Endothelial cell of umbilical vein (primary cell): ENCODE results near the gene HNRNPA2B1. TPM values are rescaled to one million over a fixed set of nuclear protein-coding genes. Genes with fewer than 3 reads are reported as not detected.

ENCODE experiments used
- BruUV-seq: library from RNA; stranded (reverse); fragments of 400-500 nt; replicated peaks from 2 replicates; lab custom pipeline; 2021; lab: Mats Ljungman, UMichigan
- CTCF ChIA-PET: fragments of 300-600, 350-600 bp; sonication (Branson Sonifier 250); formaldehyde crosslinking; loops from one replicate; lab custom pipeline; 2021; ENCODE audit warnings: antibody characterized with exemption, inconsistent platforms; lab: Charles Lee
- POLR2A ChIA-PET: fragments of 300-600, 350-600 bp; sonication (Branson Sonifier 250); formaldehyde crosslinking; loops from one replicate; lab custom pipeline; 2021; ENCODE audit warnings: antibody characterized with exemption, inconsistent platforms; lab: Charles Lee
- DNase-seq: peaks from one replicate; pipeline ENCODE4 v3.0.0-alpha.2; 2011; ENCODE audit warnings: low read depth, low spot score
- FAIRE-seq: peaks from 2 replicates; lab custom pipeline; 2011; peaks lifted over from hg19 to GRCh38; lab: Jason Lieb, UNC
- H2AFZ ChIP-seq: 2 replicates; pipeline ENCODE4 v1.6.0; 2012; ENCODE audit warnings: low read depth, low read length, control low read depth, inconsistent platforms
- H3K27ac ChIP-seq: 2 replicates; pipeline ENCODE4 v1.5.1; 2011; ENCODE audit warnings: low read depth, mild to moderate bottlenecking, control low read depth, low read length, moderate library complexity; ENCODE audit not compliant: insufficient read depth
- H3K27me3 ChIP-seq, 2 experiments: 2 replicates each; pipeline versions ENCODE4 v1.6.0 to v1.6.1; 2011; ENCODE audit warnings: low read length in 2 of 2, mixed read lengths in 1 of 2; ENCODE audit not compliant: control insufficient read depth in 2 of 2, insufficient read depth in 2 of 2
- H3K36me3 ChIP-seq, 2 experiments: 2 replicates in 1 of 2; 3 replicates in 1 of 2; pipeline ENCODE4 v1.5.1; 2011; ENCODE audit warnings: low read length in 2 of 2, mild to moderate bottlenecking in 1 of 2, moderate library complexity in 1 of 2; ENCODE audit not compliant: control insufficient read depth in 2 of 2, insufficient read depth in 2 of 2; ENCODE audit errors: extremely low read depth in 1 of 2
- H3K4me1 ChIP-seq: 3 replicates; pipeline ENCODE4 v1.5.1; 2011; ENCODE audit warnings: mild to moderate bottlenecking, low read length; ENCODE audit not compliant: control insufficient read depth, insufficient read depth; ENCODE audit errors: extremely low read depth
- H3K4me2 ChIP-seq: 2 replicates; pipeline ENCODE4 v1.6.1; 2011; ENCODE audit warnings: low read length, control low read depth, mixed read lengths; ENCODE audit not compliant: insufficient read depth
- H3K4me3 ChIP-seq, 3 experiments: fragments of 200-600 bp in 1 of 3; sonication (generic), shearing (Covaris generic) in 1 of 3; replicated peaks in 1 of 3; 2 replicates each; pipeline ENCODE4 v1.5.1; 2011 to 2016; ENCODE audit warnings: control low read depth in 3 of 3, low read length in 3 of 3, mild to moderate bottlenecking in 2 of 3, inconsistent platforms in 1 of 3, low read depth in 1 of 3, moderate library complexity in 1 of 3; ENCODE audit not compliant: insufficient read depth in 1 of 3
- H3K79me2 ChIP-seq: 2 replicates; pipeline ENCODE4 v1.6.0; 2012; ENCODE audit warnings: low read length, inconsistent platforms; ENCODE audit not compliant: control insufficient read depth, insufficient read depth
- H3K9ac ChIP-seq: replicated peaks from 2 replicates; pipeline ENCODE3; 2011; ENCODE audit warnings: low read length, control low read depth; ENCODE audit not compliant: insufficient read depth; ENCODE audit errors: extremely low read depth
- H3K9me1 ChIP-seq: replicated peaks from 3 replicates; pipeline ENCODE4 v1.6.0; 2011; ENCODE audit warnings: mild to moderate bottlenecking, low read length; ENCODE audit not compliant: control insufficient read depth, insufficient read depth; ENCODE audit errors: extremely low read depth
- H3K9me3 ChIP-seq: replicated peaks from 2 replicates; pipeline ENCODE4 v1.5.1; 2012; ENCODE audit warnings: low read length, inconsistent platforms; ENCODE audit not compliant: control insufficient read depth, insufficient read depth
- H4K20me1 ChIP-seq: replicated peaks from 2 replicates; pipeline ENCODE3; 2011; ENCODE audit warnings: mild to moderate bottlenecking, low read length; ENCODE audit not compliant: control insufficient read depth, insufficient read depth; ENCODE audit errors: extremely low read depth
- EZH2 ChIP-seq: IDR thresholded peaks from 2 replicates; pipeline ENCODE4 v1.6.1; 2012; ENCODE audit warnings: borderline replicate concordance, low read depth, mild to moderate bottlenecking, moderate library complexity, low read length, inconsistent platforms; ENCODE audit not compliant: severe bottlenecking
- MYC ChIP-seq: IDR thresholded peaks from one replicate; pipeline ENCODE4 v1.6.1; 2011; ENCODE audit warnings: mild to moderate bottlenecking, low read depth, low read length
- POLR2A ChIP-seq: IDR thresholded peaks from 2 replicates; pipeline ENCODE4 v1.6.1; 2012; ENCODE audit warnings: low read depth, mild to moderate bottlenecking, control low read depth, low read length
- POLR2AphosphoS5 ChIP-seq: IDR thresholded peaks from 2 replicates; pipeline ENCODE4 v1.6.1; 2012; ENCODE audit warnings: low read depth, mild to moderate bottlenecking, control low read depth, low read length, moderate library complexity; ENCODE audit not compliant: insufficient read depth
- dilution Hi-C: fragments of 300-500 bp; cut with MboI; formaldehyde crosslinking; loops from one replicate; pipeline ENCODE4 v1.15.0; 2019; ENCODE audit warnings: low sequenced_read_pairs; ENCODE audit not compliant: extremely low pct_ligation_motif_present
- intact Hi-C: fragments of 100-400 bp; cut with micrococcal nuclease; formaldehyde crosslinking; loops from one replicate; pipeline ENCODE4 v1.10.0; 2022
- polyA plus RNA-seq, 4 experiments: library from polyadenylated mRNA; depleted of rRNA in 3 of 4; stranded (reverse) in 3 of 4; unstranded in 1 of 4; fragments of >200 nt; gene quantifications; 2 replicates each; pipeline versions ENCODE4 v1.2.1 to v1.2.3, GENCODE V29; 2011 to 2012; ENCODE audit warnings: missing spikeins in 1 of 4
- total RNA-seq: library from RNA; stranded (reverse); gene quantifications from 2 replicates; pipeline ENCODE4 v1.2.3, GENCODE V29; 2021

Gene HNRNPA2B1
- total and polyA plus RNA-seq, 2 donors (not counting 3 experiments of a cell fraction or from before 2014, with no cell fraction given): 198 to 703 TPM

GRCh38 chr7:26187380-26188205 is 13.0 kb downstream of the HNRNPA2B1 start:
- Histone ChIP-seq H3K9me3 (no peaks in the 10 kb centered on the region), H3K9ac (no peak overlapping the region), H3K27me3 (no peaks in the 10 kb centered on the region), H4K20me1 (peaks cover 27% of the 10 kb centered on the region), H3K4me1 (peaks cover 4% of the 10 kb centered on the region), H3K4me2 (no peak overlapping the region), H3K27ac (no peak overlapping the region), H2AFZ (no peak overlapping the region), H3K36me3 (peaks cover 27 to 53% of the 10 kb centered on the region in 2 experiments), H3K4me3 (no peak overlapping the region), H3K79me2 (peaks cover 37% of the 10 kb centered on the region), H3K9me1 (no peaks in the 10 kb centered on the region)
- no TSS peak for BruUV-seq
- TF ChIP-seq MYC (no peak), EZH2 (no peak), POLR2AphosphoS5 (peak; percentile 52), POLR2A (peak; percentile 70)
- DNase-seq (no peak), FAIRE-seq (no peak)
- dilution Hi-C loops: loop anchor here (25.0 kb wide), 1 partner anchor 975 kb away; the partner anchor contains the start of genes HOXA10, HOXA3, HOXA7 and HOXA9
- CTCF ChIA-PET: interaction anchor here (1.0 to 2.4 kb wide), 5 partner anchors 12 to 480 kb away, joined by 3 to 20 read pairs (median 5); partner anchors contain the start of genes HNRNPA2B1 and NFE2L3
- intact Hi-C loops: loop anchor here (1.0 to 2.0 kb wide), 2 partner anchors 31 to 96 kb away; no protein-coding TSS in a partner anchor
- POLR2A ChIA-PET: interaction anchor here (1.9 to 3.1 kb wide), 3 partner anchors 10 to 36 kb away, joined by 7 to 15 read pairs (median 9); partner anchors contain the start of gene NFE2L3
